Neural progenitor cell (in vitro differentiated cells): ENCODE data around the gene MVD. TPM values are rescaled to one million over a fixed set of nuclear protein-coding genes. Genes with fewer than 3 reads are reported as not detected.

ENCODE experiments used
- DNase-seq: peaks from one replicate; pipeline ENCODE4 v3.0.0-alpha.2; 2016; ENCODE audit warnings: low spot score
- H2AFZ ChIP-seq: fragments of 200-600 bp; sonication (generic); replicated peaks from 2 replicates; pipeline ENCODE4 v1.6.1; 2016; ENCODE audit warnings: antibody characterized with exemption
- H3F3A ChIP-seq: fragments of 200-600 bp; sonication (generic); 2 replicates; pipeline ENCODE4 v1.6.1; 2016; ENCODE audit warnings: antibody characterized with exemption, low read depth
- H3K27ac ChIP-seq: fragments of 200-600 bp; sonication (generic); 2 replicates; pipeline ENCODE4 v1.5.1; 2016; ENCODE audit warnings: mild to moderate bottlenecking
- H3K27me3 ChIP-seq: fragments of 200-600 bp; sonication (generic); 2 replicates; pipeline ENCODE4 v1.6.1; 2016; ENCODE audit warnings: mild to moderate bottlenecking, moderate library complexity
- H3K36me3 ChIP-seq: fragments of 200-600 bp; sonication (generic); 2 replicates; pipeline ENCODE4 v1.5.1; 2016
- H3K4me1 ChIP-seq: fragments of 200-600 bp; sonication (generic); 2 replicates; pipeline ENCODE4 v1.6.1; 2016; ENCODE audit warnings: mixed run types
- H3K4me2 ChIP-seq: fragments of 200-600 bp; sonication (generic); 2 replicates; pipeline ENCODE4 v1.6.1; 2016
- H3K4me3 ChIP-seq: fragments of 200-600 bp; sonication (generic); 2 replicates; pipeline ENCODE4 v1.5.1; 2016
- H3K79me2 ChIP-seq: fragments of 200-600 bp; sonication (generic); 2 replicates; pipeline ENCODE4 v1.6.1; 2016; ENCODE audit warnings: low read depth
- H3K9ac ChIP-seq: fragments of 200-600 bp; sonication (generic); 2 replicates; pipeline ENCODE4 v1.6.1; 2016
- H3K9me3 ChIP-seq: fragments of 200-600 bp; sonication (generic); 2 replicates; pipeline ENCODE4 v1.5.1; 2016; ENCODE audit warnings: low read depth
- H4K20me1 ChIP-seq: fragments of 200-600 bp; sonication (generic); 2 replicates; pipeline ENCODE4 v1.6.1; 2016; ENCODE audit warnings: low read depth
- H3K27ac Mint-ChIP-seq: 3 replicates; pipeline ENCODE4 v1.8.0; 2021; ENCODE audit warnings: mixed read lengths
- H3K27me3 Mint-ChIP-seq: 2 replicates; pipeline ENCODE4 v1.8.0; 2022; ENCODE audit warnings: low read depth, mild to moderate bottlenecking, inconsistent platforms, moderate library complexity, mixed read lengths; ENCODE audit not compliant: insufficient read depth
- H3K36me3 Mint-ChIP-seq: 3 replicates; pipeline ENCODE4 v1.8.0; 2021; ENCODE audit warnings: mixed read lengths
- H3K4me1 Mint-ChIP-seq: 3 replicates; pipeline ENCODE4 v1.8.0; 2021; ENCODE audit warnings: mixed read lengths
- H3K4me3 Mint-ChIP-seq: 3 replicates; pipeline ENCODE4 v1.8.0; 2021; ENCODE audit warnings: mild to moderate bottlenecking, moderate library complexity, mixed read lengths
- H3K9me3 Mint-ChIP-seq: 3 replicates; pipeline ENCODE4 v1.8.0; 2020; ENCODE audit warnings: mixed read lengths
- CTCF ChIP-seq: fragments of 200-600 bp; sonication (generic); IDR thresholded peaks from 2 replicates; pipeline ENCODE4 v1.5.1; 2017; ENCODE audit warnings: antibody characterized with exemption, mild to moderate bottlenecking
- EZH2 ChIP-seq: fragments of 200-600 bp; sonication (generic); IDR thresholded peaks from 2 replicates; pipeline ENCODE4 v1.6.1; 2017; ENCODE audit warnings: antibody characterized with exemption, mild to moderate bottlenecking, moderate library complexity
- EZH2phosphoT487 ChIP-seq: fragments of 200-600 bp; sonication (generic); IDR thresholded peaks from 2 replicates; pipeline ENCODE4 v1.6.1; 2017; ENCODE audit warnings: antibody characterized with exemption
- total RNA-seq: library from RNA; depleted of rRNA; stranded (reverse); fragments of >200 nt; gene quantifications from 2 replicates; pipeline ENCODE4 v1.2.3, GENCODE V29; 2015; ENCODE audit warnings: low replicate concordance

The MVD gene
- total RNA-seq, 1 donor from 2014 or later, result 12.7 TPM

- Histone ChIP-seq H3K27ac (peak overlapping the region; percentile 46), H3K36me3 (no peaks in the 10 kb centered on the region), H3K79me2 (peaks cover 25% of the 10 kb centered on the region), H3K4me3 (no peak overlapping the region), H3K4me2 (no peak overlapping the region), H2AFZ (no peak overlapping the region), H3K27me3 (no peaks in the 10 kb centered on the region), H4K20me1 (peaks cover 53% of the 10 kb centered on the region), H3F3A (no peaks in the 10 kb centered on the region), H3K9me3 (no peaks in the 10 kb centered on the region), H3K4me1 (no peaks in the 10 kb centered on the region), H3K9ac (no peak overlapping the region)
- Mint-ChIP-seq H3K9me3 (no peaks in the 10 kb centered on the region), H3K4me1 (peaks cover 11% of the 10 kb centered on the region), H3K27me3 (peaks cover 2% of the 10 kb centered on the region), H3K36me3 (peaks cover 12% of the 10 kb centered on the region), H3K27ac (peak overlapping the region; percentile 25), H3K4me3 (no peak overlapping the region)
- no peak for DNase-seq
- TF ChIP-seq EZH2phosphoT487 (no peak), EZH2 (no peak), CTCF (no peak)
These were observed 43.8 kb downstream of the MVD start for GRCh38 chr16:88618956-88619667.

DNA sequence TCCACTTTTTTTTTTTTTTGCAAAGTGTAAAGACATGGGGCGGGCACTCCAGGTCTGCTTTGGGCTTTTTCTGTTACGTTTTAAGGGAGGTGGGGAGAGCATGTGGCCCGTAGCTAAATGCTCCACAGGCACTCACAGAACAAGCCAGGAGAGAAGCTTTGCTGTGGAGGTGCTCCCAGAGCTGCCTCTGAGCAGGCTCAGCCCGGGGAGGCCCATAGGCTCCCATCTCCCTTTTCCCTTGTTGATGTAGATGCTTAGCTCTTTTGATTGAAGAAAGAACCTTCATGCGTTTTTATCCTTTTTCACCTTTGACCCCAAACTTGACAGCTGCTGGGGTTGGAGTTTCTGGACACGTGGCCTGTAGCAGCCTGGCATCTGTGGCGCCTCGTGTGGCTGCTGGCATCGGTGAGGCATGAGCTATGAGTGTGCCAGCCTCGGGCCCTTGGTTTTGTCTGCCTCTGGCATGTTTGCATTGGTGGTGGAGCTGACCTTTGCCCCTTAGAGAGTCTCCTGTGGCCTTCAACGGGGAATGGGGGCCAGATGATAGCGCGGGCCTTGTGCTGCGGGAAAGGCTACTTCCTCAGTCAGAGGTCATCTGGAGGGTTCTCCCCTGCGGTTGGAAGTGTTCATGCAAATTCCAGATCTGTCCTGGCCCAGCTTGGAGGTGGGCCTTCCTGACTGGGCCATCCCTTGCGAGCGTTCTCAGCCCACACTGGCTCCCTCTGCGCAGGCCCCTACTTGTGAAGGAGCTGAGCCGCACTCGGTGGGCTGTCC, 44.5 kb downstream of the MVD start:
- no peak overlapping the region for H2AFZ ChIP-seq
- H3K9me3 ChIP-seq, result no peaks in the 10 kb centered on the region
- peaks cover 32% of the 10 kb centered on the region for H3K79me2 ChIP-seq
- Mint-ChIP-seq H3K36me3 (peaks cover 11% of the 10 kb centered on the region), H3K4me1 (peaks cover 11% of the 10 kb centered on the region), H3K4me3 (no peak overlapping the region), H3K9me3 (no peaks in the 10 kb centered on the region), H3K27me3 (peaks cover 2% of the 10 kb centered on the region), H3K27ac (peak overlapping the region; percentile 25)
- TF ChIP-seq CTCF, result no peak
- H3K4me3 ChIP-seq, result no peak overlapping the region
- no peaks in the 10 kb centered on the region for H3F3A ChIP-seq
- DNase-seq, result no peak
- H3K4me1 ChIP-seq, result no peaks in the 10 kb centered on the region
- H3K4me2 ChIP-seq, result no peak overlapping the region
- H3K27me3 ChIP-seq, result no peaks in the 10 kb centered on the region
- H3K9ac ChIP-seq, result no peak overlapping the region
- peak overlapping the region; percentile 46 for H3K27ac ChIP-seq
- H4K20me1 ChIP-seq, result peaks cover 60% of the 10 kb centered on the region
- no peaks in the 10 kb centered on the region for H3K36me3 ChIP-seq

GRCh38 chr16:88617268-88618031, 45.4 kb downstream of the MVD start:
- no peaks in the 10 kb centered on the region for H3K9me3 Mint-ChIP-seq
- Histone ChIP-seq H3K9ac (no peak overlapping the region), H3K9me3 (no peaks in the 10 kb centered on the region), H3F3A (no peaks in the 10 kb centered on the region), H3K4me1 (no peaks in the 10 kb centered on the region), H3K4me3 (no peak overlapping the region), H3K27ac (no peak overlapping the region), H3K27me3 (no peaks in the 10 kb centered on the region), H3K4me2 (no peak overlapping the region), H3K79me2 (peaks cover 39% of the 10 kb centered on the region), H2AFZ (no peak overlapping the region), H4K20me1 (peaks cover 69% of the 10 kb centered on the region), H3K36me3 (no peaks in the 10 kb centered on the region)
- TF ChIP-seq EZH2phosphoT487 (no peak), EZH2 (no peak), CTCF (no peak)
- peaks cover 11% of the 10 kb centered on the region for H3K36me3 Mint-ChIP-seq
- peaks cover 2% of the 10 kb centered on the region for H3K27me3 Mint-ChIP-seq
- H3K4me1 Mint-ChIP-seq, result peaks cover 11% of the 10 kb centered on the region
- peak overlapping the region; percentile 18 for H3K27ac Mint-ChIP-seq
- DNase-seq, result no peak
- H3K4me3 Mint-ChIP-seq, result no peak overlapping the region
